ENCODE data around the gene CLEC10A.

GRCh38 chr17:7101531-7101930 is 21.5 kb upstream of the CLEC10A start:
- TF ChIP-seq, protein P1, sequence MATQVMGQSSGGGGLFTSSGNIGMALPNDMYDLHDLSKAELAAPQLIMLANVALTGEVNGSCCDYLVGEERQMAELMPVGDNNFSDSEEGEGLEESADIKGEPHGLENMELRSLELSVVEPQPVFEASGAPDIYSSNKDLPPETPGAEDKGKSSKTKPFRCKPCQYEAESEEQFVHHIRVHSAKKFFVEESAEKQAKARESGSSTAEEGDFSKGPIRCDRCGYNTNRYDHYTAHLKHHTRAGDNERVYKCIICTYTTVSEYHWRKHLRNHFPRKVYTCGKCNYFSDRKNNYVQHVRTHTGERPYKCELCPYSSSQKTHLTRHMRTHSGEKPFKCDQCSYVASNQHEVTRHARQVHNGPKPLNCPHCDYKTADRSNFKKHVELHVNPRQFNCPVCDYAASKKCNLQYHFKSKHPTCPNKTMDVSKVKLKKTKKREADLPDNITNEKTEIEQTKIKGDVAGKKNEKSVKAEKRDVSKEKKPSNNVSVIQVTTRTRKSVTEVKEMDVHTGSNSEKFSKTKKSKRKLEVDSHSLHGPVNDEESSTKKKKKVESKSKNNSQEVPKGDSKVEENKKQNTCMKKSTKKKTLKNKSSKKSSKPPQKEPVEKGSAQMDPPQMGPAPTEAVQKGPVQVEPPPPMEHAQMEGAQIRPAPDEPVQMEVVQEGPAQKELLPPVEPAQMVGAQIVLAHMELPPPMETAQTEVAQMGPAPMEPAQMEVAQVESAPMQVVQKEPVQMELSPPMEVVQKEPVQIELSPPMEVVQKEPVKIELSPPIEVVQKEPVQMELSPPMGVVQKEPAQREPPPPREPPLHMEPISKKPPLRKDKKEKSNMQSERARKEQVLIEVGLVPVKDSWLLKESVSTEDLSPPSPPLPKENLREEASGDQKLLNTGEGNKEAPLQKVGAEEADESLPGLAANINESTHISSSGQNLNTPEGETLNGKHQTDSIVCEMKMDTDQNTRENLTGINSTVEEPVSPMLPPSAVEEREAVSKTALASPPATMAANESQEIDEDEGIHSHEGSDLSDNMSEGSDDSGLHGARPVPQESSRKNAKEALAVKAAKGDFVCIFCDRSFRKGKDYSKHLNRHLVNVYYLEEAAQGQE (IDR thresholded peaks at IDR 0.05; ENCODE audit: unreplicated experiment) = no peak
- TF ChIP-seq, protein P2, sequence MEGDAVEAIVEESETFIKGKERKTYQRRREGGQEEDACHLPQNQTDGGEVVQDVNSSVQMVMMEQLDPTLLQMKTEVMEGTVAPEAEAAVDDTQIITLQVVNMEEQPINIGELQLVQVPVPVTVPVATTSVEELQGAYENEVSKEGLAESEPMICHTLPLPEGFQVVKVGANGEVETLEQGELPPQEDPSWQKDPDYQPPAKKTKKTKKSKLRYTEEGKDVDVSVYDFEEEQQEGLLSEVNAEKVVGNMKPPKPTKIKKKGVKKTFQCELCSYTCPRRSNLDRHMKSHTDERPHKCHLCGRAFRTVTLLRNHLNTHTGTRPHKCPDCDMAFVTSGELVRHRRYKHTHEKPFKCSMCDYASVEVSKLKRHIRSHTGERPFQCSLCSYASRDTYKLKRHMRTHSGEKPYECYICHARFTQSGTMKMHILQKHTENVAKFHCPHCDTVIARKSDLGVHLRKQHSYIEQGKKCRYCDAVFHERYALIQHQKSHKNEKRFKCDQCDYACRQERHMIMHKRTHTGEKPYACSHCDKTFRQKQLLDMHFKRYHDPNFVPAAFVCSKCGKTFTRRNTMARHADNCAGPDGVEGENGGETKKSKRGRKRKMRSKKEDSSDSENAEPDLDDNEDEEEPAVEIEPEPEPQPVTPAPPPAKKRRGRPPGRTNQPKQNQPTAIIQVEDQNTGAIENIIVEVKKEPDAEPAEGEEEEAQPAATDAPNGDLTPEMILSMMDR (conservative IDR thresholded peaks at IDR 0.05; ENCODE audit: low read depth in 2 of 2) = no peak
- TF ChIP-seq EZH2phosphoT487 (IDR thresholded peaks at IDR 0.05; ENCODE audit: unreplicated experiment) (no peak), EZH2 (IDR thresholded peaks at IDR 0.05; ENCODE audit: low read depth, unreplicated experiment) (no peak), POLR2AphosphoS5 (IDR thresholded peaks at IDR 0.05; ENCODE audit: low read depth) (no peak), CREB1 (CRISPR knock-in tag; IDR thresholded peaks at IDR 0.05; ENCODE audit: low read depth) (no peak), STAT1 (IDR thresholded peaks at IDR 0.05; ENCODE audit: unreplicated experiment) (no peak)
- TF ChIP-seq, protein P3, sequence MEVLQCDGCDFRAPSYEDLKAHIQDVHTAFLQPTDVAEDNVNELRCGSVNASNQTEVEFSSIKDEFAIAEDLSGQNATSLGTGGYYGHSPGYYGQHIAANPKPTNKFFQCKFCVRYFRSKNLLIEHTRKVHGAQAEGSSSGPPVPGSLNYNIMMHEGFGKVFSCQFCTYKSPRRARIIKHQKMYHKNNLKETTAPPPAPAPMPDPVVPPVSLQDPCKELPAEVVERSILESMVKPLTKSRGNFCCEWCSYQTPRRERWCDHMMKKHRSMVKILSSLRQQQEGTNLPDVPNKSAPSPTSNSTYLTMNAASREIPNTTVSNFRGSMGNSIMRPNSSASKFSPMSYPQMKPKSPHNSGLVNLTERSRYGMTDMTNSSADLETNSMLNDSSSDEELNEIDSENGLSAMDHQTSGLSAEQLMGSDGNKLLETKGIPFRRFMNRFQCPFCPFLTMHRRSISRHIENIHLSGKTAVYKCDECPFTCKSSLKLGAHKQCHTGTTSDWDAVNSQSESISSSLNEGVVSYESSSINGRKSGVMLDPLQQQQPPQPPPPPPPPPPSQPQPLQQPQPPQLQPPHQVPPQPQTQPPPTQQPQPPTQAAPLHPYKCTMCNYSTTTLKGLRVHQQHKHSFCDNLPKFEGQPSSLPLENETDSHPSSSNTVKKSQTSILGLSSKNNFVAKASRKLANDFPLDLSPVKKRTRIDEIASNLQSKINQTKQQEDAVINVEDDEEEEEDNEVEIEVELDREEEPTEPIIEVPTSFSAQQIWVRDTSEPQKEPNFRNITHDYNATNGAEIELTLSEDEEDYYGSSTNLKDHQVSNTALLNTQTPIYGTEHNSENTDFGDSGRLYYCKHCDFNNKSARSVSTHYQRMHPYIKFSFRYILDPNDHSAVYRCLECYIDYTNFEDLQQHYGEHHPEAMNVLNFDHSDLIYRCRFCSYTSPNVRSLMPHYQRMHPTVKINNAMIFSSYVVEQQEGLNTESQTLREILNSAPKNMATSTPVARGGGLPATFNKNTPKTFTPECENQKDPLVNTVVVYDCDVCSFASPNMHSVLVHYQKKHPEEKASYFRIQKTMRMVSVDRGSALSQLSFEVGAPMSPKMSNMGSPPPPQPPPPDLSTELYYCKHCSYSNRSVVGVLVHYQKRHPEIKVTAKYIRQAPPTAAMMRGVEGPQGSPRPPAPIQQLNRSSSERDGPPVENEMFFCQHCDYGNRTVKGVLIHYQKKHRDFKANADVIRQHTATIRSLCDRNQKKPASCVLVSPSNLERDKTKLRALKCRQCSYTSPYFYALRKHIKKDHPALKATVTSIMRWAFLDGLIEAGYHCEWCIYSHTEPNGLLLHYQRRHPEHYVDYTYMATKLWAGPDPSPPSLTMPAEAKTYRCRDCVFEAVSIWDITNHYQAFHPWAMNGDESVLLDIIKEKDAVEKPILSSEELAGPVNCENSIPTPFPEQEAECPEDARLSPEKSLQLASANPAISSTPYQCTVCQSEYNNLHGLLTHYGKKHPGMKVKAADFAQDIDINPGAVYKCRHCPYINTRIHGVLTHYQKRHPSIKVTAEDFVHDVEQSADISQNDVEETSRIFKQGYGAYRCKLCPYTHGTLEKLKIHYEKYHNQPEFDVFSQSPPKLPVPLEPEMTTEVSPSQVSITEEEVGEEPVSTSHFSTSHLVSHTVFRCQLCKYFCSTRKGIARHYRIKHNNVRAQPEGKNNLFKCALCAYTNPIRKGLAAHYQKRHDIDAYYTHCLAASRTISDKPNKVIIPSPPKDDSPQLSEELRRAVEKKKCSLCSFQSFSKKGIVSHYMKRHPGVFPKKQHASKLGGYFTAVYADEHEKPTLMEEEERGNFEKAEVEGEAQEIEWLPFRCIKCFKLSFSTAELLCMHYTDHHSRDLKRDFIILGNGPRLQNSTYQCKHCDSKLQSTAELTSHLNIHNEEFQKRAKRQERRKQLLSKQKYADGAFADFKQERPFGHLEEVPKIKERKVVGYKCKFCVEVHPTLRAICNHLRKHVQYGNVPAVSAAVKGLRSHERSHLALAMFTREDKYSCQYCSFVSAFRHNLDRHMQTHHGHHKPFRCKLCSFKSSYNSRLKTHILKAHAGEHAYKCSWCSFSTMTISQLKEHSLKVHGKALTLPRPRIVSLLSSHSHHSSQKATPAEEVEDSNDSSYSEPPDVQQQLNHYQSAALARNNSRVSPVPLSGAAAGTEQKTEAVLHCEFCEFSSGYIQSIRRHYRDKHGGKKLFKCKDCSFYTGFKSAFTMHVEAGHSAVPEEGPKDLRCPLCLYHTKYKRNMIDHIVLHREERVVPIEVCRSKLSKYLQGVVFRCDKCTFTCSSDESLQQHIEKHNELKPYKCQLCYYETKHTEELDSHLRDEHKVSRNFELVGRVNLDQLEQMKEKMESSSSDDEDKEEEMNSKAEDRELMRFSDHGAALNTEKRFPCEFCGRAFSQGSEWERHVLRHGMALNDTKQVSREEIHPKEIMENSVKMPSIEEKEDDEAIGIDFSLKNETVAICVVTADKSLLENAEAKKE (CRISPR knock-in tag; IDR thresholded peaks at IDR 0.05) = no peak

Data from GM23338 (cell line).